H1 (cell line): ENCODE results near the gene PRDX2.

ENCODE experiments used
- BRCA1 ChIP-seq: IDR thresholded peaks from 2 replicates; pipeline ENCODE4 v1.6.1; 2012; ENCODE audit warnings: low read depth, low read length, improper control_type of control experiment
- CTCF ChIP-seq, 3 experiments: IDR thresholded peaks; 1 replicate in 2 of 3; 2 replicates in 1 of 3; pipeline versions ENCODE4 v1.5.1 to v1.6.1; 2011; ENCODE audit warnings: low read length in 3 of 3, mild to moderate bottlenecking in 3 of 3, inconsistent platforms in 2 of 3, low read depth in 1 of 3, moderate library complexity in 1 of 3; ENCODE audit not compliant: insufficient read depth in 1 of 3; ENCODE audit errors: control extremely low read depth in 1 of 3
- EZH2 ChIP-seq: fragments of 200-600 bp; sonication (generic); IDR thresholded peaks from 2 replicates; pipeline ENCODE4 v1.7.1; 2012; ENCODE audit warnings: low read depth, mild to moderate bottlenecking, moderate library complexity, low read length, inconsistent platforms; ENCODE audit not compliant: severe bottlenecking
- KDM1A ChIP-seq: fragments of 200-600, 300-600 bp; sonication (generic); IDR thresholded peaks from 2 replicates; pipeline ENCODE4 v1.7.1; 2016; ENCODE audit warnings: mild to moderate bottlenecking, low read length, borderline replicate concordance
- POLR2A ChIP-seq, 2 experiments: IDR thresholded peaks; 1 replicate in 1 of 2; 2 replicates in 1 of 2; pipeline ENCODE4 v1.6.1; 2011; ENCODE audit warnings: low read depth in 2 of 2, low read length in 2 of 2, mild to moderate bottlenecking in 2 of 2; ENCODE audit errors: control extremely low read depth in 1 of 2
- RFX5 ChIP-seq: IDR thresholded peaks from 2 replicates; pipeline ENCODE4 v1.6.1; 2011; ENCODE audit warnings: low read depth, low read length, improper control_type of control experiment, borderline replicate concordance
- SIN3A ChIP-seq, 2 experiments: IDR thresholded peaks in 1 of 2; conservative IDR thresholded peaks in 1 of 2; 2 replicates each; pipeline ENCODE4 v1.6.1; 2011 to 2012; ENCODE audit warnings: low read length in 2 of 2, improper control_type of control experiment in 1 of 2, low read depth in 1 of 2, mild to moderate bottlenecking in 1 of 2
- TCF12 ChIP-seq: IDR thresholded peaks from 2 replicates; pipeline ENCODE4 v1.6.1; 2011; ENCODE audit warnings: low read depth, mild to moderate bottlenecking, low read length
- TF ChIP-seq, protein P1 (sequence below): IDR thresholded peaks from 2 replicates; pipeline ENCODE4 v1.6.1; 2012; ENCODE audit warnings: inconsistent platforms

DNA sequence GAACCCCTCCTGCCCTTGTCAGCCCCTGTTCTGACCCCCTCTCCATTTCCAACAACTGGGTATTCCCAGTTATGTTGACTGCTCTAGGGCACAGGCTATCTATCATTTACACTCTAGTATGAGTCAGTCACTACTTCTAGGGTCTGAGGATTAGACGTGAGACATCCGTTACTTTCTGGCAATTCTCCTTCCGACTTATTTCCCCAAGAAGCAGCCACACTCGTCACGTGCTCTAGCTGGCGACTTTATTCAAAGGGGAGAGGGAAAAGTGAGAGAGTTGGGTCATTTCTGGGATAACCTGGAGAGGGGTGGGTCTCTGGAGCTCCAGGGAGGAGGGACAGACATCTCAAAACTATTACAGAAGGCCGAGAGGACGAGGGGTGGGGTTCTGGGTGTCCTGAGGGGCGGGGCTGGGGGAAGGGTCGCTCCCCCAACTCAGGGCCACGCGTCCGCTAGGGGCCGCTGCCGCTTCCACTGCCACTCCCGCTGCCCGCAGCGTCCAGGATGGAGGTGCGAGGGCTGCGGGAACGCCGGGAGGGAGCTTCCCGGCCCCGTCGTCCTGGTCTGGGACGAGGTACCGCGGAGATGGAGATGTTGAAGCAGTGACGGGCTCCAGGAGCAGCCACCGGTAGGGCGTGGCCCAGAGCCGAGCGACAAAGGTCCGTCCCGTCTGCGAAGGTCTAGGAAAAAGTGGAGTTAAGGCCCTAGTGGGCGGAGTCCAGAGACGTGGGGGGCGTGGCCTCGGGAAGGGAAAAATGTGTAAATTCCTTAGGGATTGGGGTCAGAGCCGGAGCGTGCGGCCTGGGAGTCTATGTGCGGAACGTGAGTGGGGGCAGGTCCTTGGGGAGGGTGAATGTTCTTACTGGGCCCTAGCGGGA lies 23.9 kb upstream of the PRDX2 start:
- TF ChIP-seq KDM1A (peak; percentile 41; the same call in 1 of the 2 replicates), RFX5 (no peak), SIN3A (conservative IDR thresholded peaks at IDR 0.05 in 1 of 2, IDR thresholded peaks at IDR 0.05 in 1 of 2; ENCODE audit: low read depth in 1 of 2, low read length in 2 of 2) (0 out of 4 replicates have a peak, but pooled peaks of 1 of the 2 experiments have one; percentile 58), EZH2 (no peak), CTCF (IDR thresholded peaks at IDR 0.05; ENCODE audit: control extremely low read depth in 1 of 3, insufficient read depth in 1 of 3, low read depth in 1 of 3, low read length in 3 of 3) (peak; percentile 76 to 81 (median 77)), TCF12 (0 out of 2 replicates have a peak, but pooled peaks have one; percentile 2), POLR2A (IDR thresholded peaks at IDR 0.05; ENCODE audit: control extremely low read depth in 1 of 2, low read depth in 2 of 2, low read length in 2 of 2) (peak in 1 of 2 experiments; percentile 65; a peak in 1 of 3 replicates), BRCA1 (no peak; the same call in 1 of the 2 replicates)
- TF ChIP-seq, protein P1, sequence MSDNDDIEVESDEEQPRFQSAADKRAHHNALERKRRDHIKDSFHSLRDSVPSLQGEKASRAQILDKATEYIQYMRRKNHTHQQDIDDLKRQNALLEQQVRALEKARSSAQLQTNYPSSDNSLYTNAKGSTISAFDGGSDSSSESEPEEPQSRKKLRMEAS = peak; percentile 88
